BE2C (cell line): ENCODE data around the gene EIF3I.
"Not testable (repeated sequence)": the region's sequence is repeated elsewhere in the genome, so short reads cannot be mapped to it uniquely, and the experiment has no call there.

Source experiments
- DNase-seq: peaks from one replicate; pipeline ENCODE4 v3.0.0-alpha.2; 2020
- H3K27me3 ChIP-seq: fragments of 250-450 bp; sonication (Bioruptor Pico); 2 replicates; pipeline ENCODE4 v1.5.1; 2020; ENCODE audit warnings: mild to moderate bottlenecking
- H3K36me3 ChIP-seq: fragments of 250-450 bp; sonication (Bioruptor Pico); 2 replicates; pipeline ENCODE4 v1.5.1; 2020; ENCODE audit warnings: mild to moderate bottlenecking
- H3K4me1 ChIP-seq: fragments of 250-450 bp; sonication (Bioruptor Pico); 2 replicates; pipeline ENCODE4 v1.5.1; 2020
- H3K4me3 ChIP-seq: 2 replicates; pipeline ENCODE4 v1.5.1; 2011; ENCODE audit warnings: low read depth, low read length
- H3K9me3 ChIP-seq: fragments of 250-450 bp; sonication (Bioruptor Pico); 2 replicates; pipeline ENCODE4 v1.5.1; 2020
- CTCF ChIP-seq: IDR thresholded peaks from 2 replicates; pipeline ENCODE4 v1.5.1; 2012; ENCODE audit warnings: mild to moderate bottlenecking, low read depth, low read length

EIF3I gene

GRCh38 chr1:32249831-32250525 lies 27.8 kb downstream of the EIF3I start:
- Histone ChIP-seq H3K9me3 (no peaks in the 10 kb centered on the region), H3K4me1 (no peaks in the 10 kb centered on the region), H3K27me3 (no peaks in the 10 kb centered on the region), H3K36me3 (no peaks in the 10 kb centered on the region), H3K4me3 (no peak overlapping the region)
- no peak for TF ChIP-seq CTCF
- no peak for DNase-seq

- no peak for DNase-seq
- H3K4me1 ChIP-seq, result no peaks in the 10 kb centered on the region
- no peak within 1 kb of the TSS for H3K4me3 ChIP-seq
- TF ChIP-seq CTCF, result no peak
- no peaks in the 10 kb centered on the region for H3K27me3 ChIP-seq
- no peaks in the 10 kb centered on the region for H3K9me3 ChIP-seq
- H3K36me3 ChIP-seq, result no peaks in the 10 kb centered on the region
Measured at GRCh38 chr1:32250893-32251716, 28.9 kb downstream of the EIF3I start, which contains the start of gene LCK. Gene LCK, plus strand, starts transcription at chr1:32251265. Its CDS starts 23,065 bp downstream, at chr1:32274330.

- no peak for DNase-seq
- Histone ChIP-seq H3K36me3 (no peaks in the 10 kb centered on the region), H3K9me3 (no peaks in the 10 kb centered on the region), H3K4me1 (no peaks in the 10 kb centered on the region), H3K27me3 (no peaks in the 10 kb centered on the region), H3K4me3 (no peak overlapping the region)
- no peak for TF ChIP-seq CTCF
Measured at GRCh38 chr1:32255072-32256071, 33.2 kb downstream of the EIF3I start.

GRCh38 chr1:32256473-32257226 lies 34.4 kb downstream of the EIF3I start:
- Histone ChIP-seq H3K36me3 (no peaks in the 10 kb centered on the region), H3K27me3 (no peaks in the 10 kb centered on the region), H3K4me1 (no peaks in the 10 kb centered on the region), H3K9me3 (no peaks in the 10 kb centered on the region), H3K4me3 (no peak overlapping the region)
- no peak for TF ChIP-seq CTCF
- DNase-seq, result no peak

GRCh38 chr1:32257227-32257508 lies 35.0 kb downstream of the EIF3I start:
- H3K36me3 ChIP-seq, result no peaks in the 10 kb centered on the region
- H3K9me3 ChIP-seq, result no peaks in the 10 kb centered on the region
- DNase-seq, result no peak
- no peak overlapping the region for H3K4me3 ChIP-seq
- TF ChIP-seq CTCF, result no peak
- no peaks in the 10 kb centered on the region for H3K4me1 ChIP-seq
- no peaks in the 10 kb centered on the region for H3K27me3 ChIP-seq

- not testable (repeated sequence) for H3K4me3 ChIP-seq, H3K4me1 ChIP-seq, H3K27me3 ChIP-seq, DNase-seq, H3K36me3 ChIP-seq, H3K9me3 ChIP-seq
Measured at GRCh38 chr1:32263236-32263593, 41.0 kb downstream of the EIF3I start.
